DND-41 (cell line): Measurements from ENCODE around the gene TBC1D4.

Source experiments
- ATAC-seq: fragments of 200-7000 bp; cut with Tn5 transposase; 3 replicates; pipeline ENCODE4 v1.9.1; 2021; ENCODE audit warnings: low read depth; ENCODE audit not compliant: insufficient read depth
- DNase-seq: peaks from one replicate; pipeline ENCODE4 v3.0.0-alpha.2; 2020
- H2AFZ ChIP-seq: 2 replicates; pipeline ENCODE4 v1.6.0; 2012; ENCODE audit warnings: low read depth, low read length
- H3K27ac ChIP-seq: 2 replicates; pipeline ENCODE4 v1.5.1; 2012; ENCODE audit warnings: low read length, inconsistent platforms
- H3K27me3 ChIP-seq: fragments of 200-600 bp; sonication (generic); 2 replicates; pipeline ENCODE4 v1.6.0; 2012; ENCODE audit warnings: low read length, mild to moderate bottlenecking, inconsistent platforms; ENCODE audit not compliant: insufficient read depth, poor library complexity
- H3K36me3 ChIP-seq: 2 replicates; pipeline ENCODE4 v1.5.1; 2012; ENCODE audit warnings: low read length, inconsistent platforms; ENCODE audit not compliant: insufficient read depth
- H3K4me1 ChIP-seq: 2 replicates; pipeline ENCODE4 v1.5.1; 2012; ENCODE audit warnings: mild to moderate bottlenecking, low read length; ENCODE audit not compliant: insufficient read depth
- H3K4me2 ChIP-seq: 2 replicates; pipeline ENCODE4 v1.6.0; 2012; ENCODE audit warnings: mild to moderate bottlenecking, moderate library complexity, low read length, inconsistent platforms; ENCODE audit not compliant: insufficient read depth
- H3K4me3 ChIP-seq, 2 experiments: fragments of 200-600 bp in 1 of 2; shearing (Covaris generic) in 1 of 2; 2 replicates each; pipeline ENCODE4 v1.5.1; 2012 to 2016; ENCODE audit warnings: inconsistent platforms in 2 of 2, low read length in 2 of 2, mild to moderate bottlenecking in 2 of 2, low read depth in 1 of 2, moderate library complexity in 1 of 2
- H3K79me2 ChIP-seq: 2 replicates; pipeline ENCODE4 v1.6.0; 2012; ENCODE audit warnings: low read length, inconsistent platforms; ENCODE audit not compliant: insufficient read depth
- H3K9ac ChIP-seq: 2 replicates; pipeline ENCODE4 v1.6.0; 2012; ENCODE audit warnings: low read depth, mild to moderate bottlenecking, inconsistent platforms, low read length, moderate library complexity
- H3K9me3 ChIP-seq: 2 replicates; pipeline ENCODE4 v1.5.1; 2012; ENCODE audit warnings: low read length, moderate library complexity, mild to moderate bottlenecking, inconsistent platforms; ENCODE audit not compliant: insufficient read depth, severe bottlenecking
- H4K20me1 ChIP-seq: 2 replicates; pipeline ENCODE4 v1.6.0; 2012; ENCODE audit warnings: low read length; ENCODE audit not compliant: insufficient read depth
- CTCF ChIP-seq: IDR thresholded peaks from 2 replicates; pipeline ENCODE4 v1.5.1; 2012; ENCODE audit warnings: borderline replicate concordance, low read length, moderate library complexity, mild to moderate bottlenecking; ENCODE audit not compliant: poor library complexity, severe bottlenecking; ENCODE audit errors: extremely low read depth
- EZH2 ChIP-seq: IDR thresholded peaks from 3 replicates; pipeline ENCODE4 v1.6.1; 2012; ENCODE audit warnings: borderline replicate concordance, low read depth, mild to moderate bottlenecking, moderate library complexity, low read length, inconsistent platforms; ENCODE audit not compliant: severe bottlenecking

The TBC1D4 gene

GRCh38 chr13:75468098-75468497, 13.9 kb downstream of the TBC1D4 start:
- TF ChIP-seq EZH2 (no peak), CTCF (no peak)
- H2AFZ ChIP-seq, result no peak overlapping the region
- H3K9me3 ChIP-seq, result no peaks in the 10 kb centered on the region
- ATAC-seq (no peak), DNase-seq (no peak)
- no peak overlapping the region for H3K27ac ChIP-seq
- no peak overlapping the region for H3K4me2 ChIP-seq
- H4K20me1 ChIP-seq, result no peaks in the 10 kb centered on the region
- no peaks in the 10 kb centered on the region for H3K36me3 ChIP-seq
- H3K9ac ChIP-seq, result no peak overlapping the region
- no peaks in the 10 kb centered on the region for H3K79me2 ChIP-seq
- no peaks in the 10 kb centered on the region for H3K27me3 ChIP-seq
- H3K4me1 ChIP-seq, result no peaks in the 10 kb centered on the region
- no peak overlapping the region for H3K4me3 ChIP-seq

GRCh38 chr13:75467040-75467728, 14.8 kb downstream of the TBC1D4 start:
- Histone ChIP-seq H3K36me3 (no peaks in the 10 kb centered on the region), H4K20me1 (no peaks in the 10 kb centered on the region), H3K4me1 (no peaks in the 10 kb centered on the region), H3K4me3 (no peak overlapping the region), H3K4me2 (no peak overlapping the region), H3K9me3 (no peaks in the 10 kb centered on the region), H3K9ac (no peak overlapping the region), H3K27ac (no peak overlapping the region), H2AFZ (no peak overlapping the region), H3K27me3 (no peaks in the 10 kb centered on the region), H3K79me2 (no peaks in the 10 kb centered on the region)
- DNase-seq (no peak), ATAC-seq (no peak)
- no peak for TF ChIP-seq CTCF

- no peaks in the 10 kb centered on the region for H3K9me3 ChIP-seq
- H3K79me2 ChIP-seq, result no peaks in the 10 kb centered on the region
- H3K27me3 ChIP-seq, result no peaks in the 10 kb centered on the region
- no peak overlapping the region for H3K4me2 ChIP-seq
- DNase-seq (no peak), ATAC-seq (no peak)
- no peaks in the 10 kb centered on the region for H3K36me3 ChIP-seq
- H3K27ac ChIP-seq, result no peak overlapping the region
- no peak overlapping the region for H3K4me3 ChIP-seq
- no peaks in the 10 kb centered on the region for H4K20me1 ChIP-seq
- no peak overlapping the region for H3K9ac ChIP-seq
- no peak overlapping the region for H2AFZ ChIP-seq
- TF ChIP-seq EZH2 (no peak), CTCF (no peak)
- no peaks in the 10 kb centered on the region for H3K4me1 ChIP-seq
Observed at GRCh38 chr13:75465236-75465635, 16.7 kb downstream of the TBC1D4 start.
